Measurements from ENCODE around the gene TNFSF4. TPM values are rescaled to one million over a fixed set of nuclear protein-coding genes. Genes with fewer than 3 reads are reported as not detected.

Gene TNFSF4
- total RNA-seq, 1 donor from 2014 or later, result 0.34 TPM

- DNase-seq, result no peak
- Mint-ChIP-seq H3K9me3 (ENCODE audit: unreplicated experiment) (peaks cover 13% of the 10 kb centered on the region), H3K4me3 (ENCODE audit: unreplicated experiment) (no peak overlapping the region), H3K27ac (ENCODE audit: unreplicated experiment) (no peak overlapping the region), H3K36me3 (ENCODE audit: unreplicated experiment) (peaks cover 6% of the 10 kb centered on the region), H3K4me1 (ENCODE audit: low read depth, unreplicated experiment) (no peaks in the 10 kb centered on the region), H3K27me3 (ENCODE audit: unreplicated experiment) (peaks cover 1% of the 10 kb centered on the region)
- TF ChIP-seq CTCF (IDR thresholded peaks at IDR 0.05; ENCODE audit: partially characterized antibody, unreplicated experiment), result no peak
These were observed 30.9 kb downstream of the TNFSF4 start for GRCh38 chr1:173176246-173176645.

- Mint-ChIP-seq H3K9me3 (ENCODE audit: unreplicated experiment) (peaks cover 13% of the 10 kb centered on the region), H3K36me3 (ENCODE audit: unreplicated experiment) (peaks cover 6% of the 10 kb centered on the region), H3K4me1 (ENCODE audit: low read depth, unreplicated experiment) (no peaks in the 10 kb centered on the region), H3K27me3 (ENCODE audit: unreplicated experiment) (peaks cover 1% of the 10 kb centered on the region), H3K4me3 (ENCODE audit: unreplicated experiment) (no peak overlapping the region), H3K27ac (ENCODE audit: unreplicated experiment) (no peak overlapping the region)
- DNase-seq, result no peak
- no peak for TF ChIP-seq CTCF (IDR thresholded peaks at IDR 0.05; ENCODE audit: partially characterized antibody, unreplicated experiment)
These were observed 31.5 kb downstream of the TNFSF4 start for GRCh38 chr1:173175514-173176145.

- H3K36me3 Mint-ChIP-seq (ENCODE audit: unreplicated experiment), result peaks cover 6% of the 10 kb centered on the region
- H3K27me3 Mint-ChIP-seq (ENCODE audit: unreplicated experiment), result peaks cover 1% of the 10 kb centered on the region
- H3K4me1 Mint-ChIP-seq (ENCODE audit: low read depth, unreplicated experiment), result no peaks in the 10 kb centered on the region
- H3K27ac Mint-ChIP-seq (ENCODE audit: unreplicated experiment), result no peak overlapping the region
- no peak for DNase-seq
- TF ChIP-seq CTCF (IDR thresholded peaks at IDR 0.05; ENCODE audit: partially characterized antibody, unreplicated experiment), result no peak
- H3K4me3 Mint-ChIP-seq (ENCODE audit: unreplicated experiment), result no peak overlapping the region
- H3K9me3 Mint-ChIP-seq (ENCODE audit: unreplicated experiment), result peaks cover 13% of the 10 kb centered on the region
These were observed 33.7 kb downstream of the TNFSF4 start for GRCh38 chr1:173173388-173173787.

- Mint-ChIP-seq H3K27ac (ENCODE audit: unreplicated experiment) (no peak overlapping the region), H3K36me3 (ENCODE audit: unreplicated experiment) (peaks cover 6% of the 10 kb centered on the region), H3K4me3 (ENCODE audit: unreplicated experiment) (no peak overlapping the region), H3K9me3 (ENCODE audit: unreplicated experiment) (peaks cover 13% of the 10 kb centered on the region), H3K4me1 (ENCODE audit: low read depth, unreplicated experiment) (no peaks in the 10 kb centered on the region), H3K27me3 (ENCODE audit: unreplicated experiment) (no peaks in the 10 kb centered on the region)
- TF ChIP-seq CTCF (IDR thresholded peaks at IDR 0.05; ENCODE audit: partially characterized antibody, unreplicated experiment), result no peak
- DNase-seq, result no peak
These were observed 36.0 kb downstream of the TNFSF4 start for GRCh38 chr1:173171152-173171551.

- Mint-ChIP-seq H3K27me3 (ENCODE audit: unreplicated experiment) (no peaks in the 10 kb centered on the region), H3K9me3 (ENCODE audit: unreplicated experiment) (peaks cover 9% of the 10 kb centered on the region), H3K27ac (ENCODE audit: unreplicated experiment) (no peak overlapping the region), H3K4me3 (ENCODE audit: unreplicated experiment) (no peak overlapping the region), H3K4me1 (ENCODE audit: low read depth, unreplicated experiment) (no peaks in the 10 kb centered on the region), H3K36me3 (ENCODE audit: unreplicated experiment) (peaks cover 2% of the 10 kb centered on the region)
- no peak for TF ChIP-seq CTCF (IDR thresholded peaks at IDR 0.05; ENCODE audit: partially characterized antibody, unreplicated experiment)
- DNase-seq, result no peak
These were observed 38.2 kb downstream of the TNFSF4 start for GRCh38 chr1:173168941-173169340.
